Activated naive CD4-positive, alpha-beta T cell treated with anti-CD3 and anti-CD28 coated beads, Interleukin-2, amount 50 U/mL, for 72 hours (primary cell): Measurements from ENCODE around the gene UST. TPM values are rescaled to one million over a fixed set of nuclear protein-coding genes. Genes with fewer than 3 reads are reported as not detected.
A peak's percentile ranks its signal among the peaks of the same experiment; 100 is the strongest.

Experiments
- ATAC-seq, 2 donors: fragments of 150-1000 bp; cut with Tn5 transposase; 2 replicates each; pipeline ENCODE4 v1.10.0; 2021; ENCODE audit warnings: mild to moderate bottlenecking in 2 of 2, moderate library complexity in 2 of 2
- DNase-seq, 2 donors: peaks; one replicate each; pipeline ENCODE4 v3.0.0; 2021 to 2022; ENCODE audit warnings: low spot score in 2 of 2
- H3K27ac Mint-ChIP-seq, 2 donors: one replicate each; pipeline ENCODE4 v1.8.0; 2022; ENCODE audit warnings: mild to moderate bottlenecking in 2 of 2, mixed read lengths in 2 of 2
- H3K36me3 Mint-ChIP-seq, 2 donors: one replicate each; pipeline ENCODE4 v1.8.0; 2022; ENCODE audit warnings: mixed read lengths in 2 of 2
- H3K9me3 Mint-ChIP-seq, 2 donors: one replicate each; pipeline ENCODE4 v1.8.0; 2022; ENCODE audit warnings: mixed read lengths in 2 of 2
- total RNA-seq, 2 donors: library from RNA; stranded (reverse); gene quantifications; one replicate each; pipeline ENCODE4 v1.2.3, GENCODE V29; 2022

The UST gene
- total RNA-seq, 2 donors from 2014 or later: 0.46 to 0.49 TPM

GRCh38 chr6:149075616-149076354 is 329.0 kb downstream of the UST start:
- H3K9me3 Mint-ChIP-seq: peaks cover 0 to 15% of the 10 kb centered on the region in 2 donors
- DNase-seq: peak in 1 of 2 donors; percentile 27
- peaks cover 0 to 38% of the 10 kb centered on the region in 2 donors for H3K36me3 Mint-ChIP-seq
- ATAC-seq: peak; percentile 68 to 86
- peak overlapping the region; percentile 35 to 63 for H3K27ac Mint-ChIP-seq

- DNase-seq: no peak
- peak overlapping the region in 1 of 2 donors; percentile 44 for H3K27ac Mint-ChIP-seq
- H3K36me3 Mint-ChIP-seq: peaks cover 0 to 38% of the 10 kb centered on the region in 2 donors
- no peak for ATAC-seq
- H3K9me3 Mint-ChIP-seq: peaks cover 0 to 15% of the 10 kb centered on the region in 2 donors
Observed at GRCh38 chr6:149076355-149076734, 329.5 kb downstream of the UST start.

GRCh38 chr6:149077208-149077607 is 330.4 kb downstream of the UST start:
- peaks cover 0 to 31% of the 10 kb centered on the region in 2 donors for H3K36me3 Mint-ChIP-seq
- ATAC-seq (peak; percentile 63 to 75), DNase-seq (no peak)
- H3K27ac Mint-ChIP-seq: peak overlapping the region; percentile 16 to 97
- peaks cover 0 to 9% of the 10 kb centered on the region in 2 donors for H3K9me3 Mint-ChIP-seq

DNA sequence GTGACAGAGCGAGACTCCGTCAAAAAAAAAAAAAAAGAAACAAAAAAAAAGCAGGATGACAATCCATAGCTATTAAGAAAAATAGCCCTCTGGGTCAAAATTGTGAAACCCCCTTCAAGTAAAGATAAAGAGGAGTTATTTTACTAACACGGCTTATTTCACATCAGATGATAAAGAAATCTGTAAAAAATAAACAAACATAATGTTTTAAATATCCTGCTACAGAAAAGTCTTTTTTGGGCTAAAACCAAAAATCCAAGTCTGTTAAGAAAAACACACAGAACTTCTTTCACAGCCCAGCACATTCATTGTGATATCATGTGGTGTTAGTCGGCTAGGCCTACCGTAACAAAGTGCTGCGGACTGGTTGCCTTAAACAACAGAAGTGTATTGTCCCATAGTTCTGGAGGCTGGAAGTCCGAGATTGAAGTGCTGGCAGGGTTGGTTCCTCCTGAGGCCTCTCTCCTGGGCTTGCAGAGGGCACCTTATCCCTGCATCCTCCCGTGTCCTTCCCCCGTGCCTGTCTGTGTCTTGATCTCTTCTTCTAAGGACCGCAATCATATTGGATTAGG is 331.5 kb downstream of the UST start:
- H3K27ac Mint-ChIP-seq: no peak overlapping the region

DNA sequence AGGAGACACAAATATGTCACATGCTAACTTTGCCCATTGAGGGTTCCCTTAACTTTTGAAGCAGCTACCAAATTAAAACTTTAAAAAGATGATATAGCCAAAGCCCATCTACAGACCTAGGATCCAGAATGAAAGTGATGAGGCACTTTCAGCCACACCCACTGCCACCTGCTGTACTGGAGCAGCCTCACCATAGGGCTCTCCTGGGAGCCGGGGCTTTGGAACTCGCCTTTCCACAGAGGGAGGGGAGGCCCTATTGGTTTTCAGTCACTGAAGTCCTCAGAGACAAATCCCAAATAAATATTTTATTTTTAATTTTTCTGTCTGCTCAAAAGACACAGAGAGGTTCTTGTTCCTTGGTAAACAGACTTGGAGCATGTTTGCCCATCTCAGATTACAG is 332.6 kb downstream of the UST start:
- no peak for DNase-seq
- ATAC-seq: no peak
- peak overlapping the region in 1 of 2 donors; percentile 12 for H3K27ac Mint-ChIP-seq
- H3K9me3 Mint-ChIP-seq: peaks cover 0 to 6% of the 10 kb centered on the region in 2 donors
- H3K36me3 Mint-ChIP-seq: peaks cover 0 to 18% of the 10 kb centered on the region in 2 donors

More for the DNA sequence above, 331.5 kb downstream of the UST start:
- ATAC-seq (no peak), DNase-seq (no peak)
- Mint-ChIP-seq H3K36me3 (peaks cover 0 to 30% of the 10 kb centered on the region in 2 donors), H3K9me3 (peaks cover 0 to 9% of the 10 kb centered on the region in 2 donors)

DNA sequence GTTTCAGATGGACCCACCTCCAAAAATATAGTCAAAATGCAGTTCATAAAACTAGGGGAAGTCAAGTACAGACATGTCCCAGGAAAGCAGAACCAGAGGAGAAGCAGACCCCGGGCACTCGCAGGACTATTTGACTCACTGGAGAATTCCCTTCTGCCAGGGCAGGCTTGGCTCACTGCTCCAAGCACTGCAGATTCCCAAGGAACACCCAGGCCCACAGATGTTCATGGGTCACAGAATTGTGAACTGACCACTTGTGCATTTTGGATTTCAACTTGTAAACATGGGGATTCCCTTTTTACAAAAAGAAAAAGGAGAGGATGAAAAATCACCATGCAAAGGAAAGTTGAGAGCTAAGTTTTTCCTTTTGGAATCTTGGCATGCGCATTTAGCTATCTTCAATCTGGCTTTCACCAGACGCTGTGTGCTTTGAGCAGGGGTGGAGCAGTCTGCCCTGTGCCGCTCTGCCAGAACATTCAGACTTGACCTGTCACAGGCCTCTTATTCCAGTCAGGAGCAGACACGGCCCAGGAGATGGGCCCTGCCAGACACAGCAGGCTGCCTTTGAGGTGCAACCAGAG is 333.2 kb downstream of the UST start:
- Mint-ChIP-seq H3K9me3 (peaks cover 0 to 6% of the 10 kb centered on the region in 2 donors), H3K36me3 (peaks cover 0 to 13% of the 10 kb centered on the region in 2 donors), H3K27ac (no peak overlapping the region)
- DNase-seq: no peak
- no peak for ATAC-seq

GRCh38 chr6:149080511-149080910 is 333.7 kb downstream of the UST start:
- no peak for ATAC-seq
- Mint-ChIP-seq H3K27ac (no peak overlapping the region), H3K36me3 (peaks cover 0 to 10% of the 10 kb centered on the region in 2 donors), H3K9me3 (peaks cover 0 to 6% of the 10 kb centered on the region in 2 donors)
- DNase-seq: no peak

GRCh38 chr6:149081281-149081680 is 334.5 kb downstream of the UST start:
- H3K27ac Mint-ChIP-seq: no peak overlapping the region
- DNase-seq: no peak
- peaks cover 0 to 6% of the 10 kb centered on the region in 2 donors for H3K9me3 Mint-ChIP-seq
- peaks cover 0 to 10% of the 10 kb centered on the region in 2 donors for H3K36me3 Mint-ChIP-seq
- no peak for ATAC-seq

DNA sequence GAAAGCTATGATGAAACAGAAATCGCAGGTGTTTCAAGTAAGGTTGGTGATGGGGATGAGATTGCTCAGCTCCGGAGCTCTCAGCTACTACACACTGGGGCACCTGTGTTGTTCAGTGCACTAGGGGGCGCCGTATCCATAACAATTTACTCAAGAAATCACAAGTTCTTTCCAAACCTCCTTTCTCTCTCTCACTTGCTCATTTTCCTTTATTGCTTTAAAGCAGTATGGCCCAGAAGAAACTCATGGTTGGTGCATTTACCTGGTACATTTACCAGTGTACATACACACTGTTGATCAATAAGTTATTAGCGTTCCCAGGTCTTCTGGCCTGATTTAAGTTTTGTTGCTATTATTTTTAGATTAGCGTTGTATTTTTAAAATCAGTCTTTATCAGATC is 335.5 kb downstream of the UST start:
- H3K9me3 Mint-ChIP-seq: peaks cover 0 to 6% of the 10 kb centered on the region in 2 donors
- peaks cover 0 to 10% of the 10 kb centered on the region in 2 donors for H3K36me3 Mint-ChIP-seq
- peak overlapping the region in 1 of 2 donors; percentile 18 for H3K27ac Mint-ChIP-seq
- ATAC-seq: peak; percentile 67 to 90
- peak; percentile 66 to 84 for DNase-seq

- ATAC-seq (no peak), DNase-seq (no peak)
- H3K27ac Mint-ChIP-seq: peak overlapping the region in 1 of 2 donors; percentile 69
- peaks cover 0 to 13% of the 10 kb centered on the region in 2 donors for H3K36me3 Mint-ChIP-seq
- H3K9me3 Mint-ChIP-seq: peaks cover 0 to under 1% of the 10 kb centered on the region in 2 donors
Observed at GRCh38 chr6:149084026-149084425, 337.2 kb downstream of the UST start.

DNA sequence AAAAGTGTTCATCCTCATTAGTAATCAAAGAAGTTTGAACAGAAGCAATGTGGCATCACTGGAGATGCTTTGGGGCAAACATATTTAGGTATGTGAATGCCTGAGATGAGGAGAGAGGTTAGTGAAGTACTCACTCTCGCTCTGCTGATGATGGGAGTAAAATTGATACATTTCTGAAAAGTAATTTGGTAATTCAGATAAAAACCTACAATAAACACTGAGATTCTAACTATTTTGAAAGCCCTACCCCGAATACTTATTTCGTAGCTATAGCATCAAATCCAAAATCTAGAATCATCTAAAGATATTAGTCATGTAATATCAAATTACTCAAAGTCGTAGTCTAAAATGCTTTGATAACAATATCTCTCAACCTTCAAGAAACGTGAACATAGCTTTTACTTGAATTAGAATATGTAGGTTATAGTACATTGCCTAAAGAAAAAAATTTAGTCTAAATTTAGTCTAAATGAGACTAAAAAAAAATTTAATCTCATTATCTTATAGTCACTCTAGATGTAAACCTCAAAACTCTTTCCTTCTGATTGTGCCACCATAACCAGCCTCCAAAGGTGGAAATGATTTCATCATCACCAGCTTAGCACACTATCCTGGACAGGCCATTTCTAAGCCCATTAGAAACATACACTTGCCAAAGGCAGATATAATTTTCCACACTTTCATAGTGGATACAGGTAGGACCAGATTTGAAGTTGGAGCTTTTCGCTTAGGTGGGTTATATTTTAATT is 338.2 kb downstream of the UST start:
- ATAC-seq (peak; percentile 50 to 83), DNase-seq (no peak)

DNA sequence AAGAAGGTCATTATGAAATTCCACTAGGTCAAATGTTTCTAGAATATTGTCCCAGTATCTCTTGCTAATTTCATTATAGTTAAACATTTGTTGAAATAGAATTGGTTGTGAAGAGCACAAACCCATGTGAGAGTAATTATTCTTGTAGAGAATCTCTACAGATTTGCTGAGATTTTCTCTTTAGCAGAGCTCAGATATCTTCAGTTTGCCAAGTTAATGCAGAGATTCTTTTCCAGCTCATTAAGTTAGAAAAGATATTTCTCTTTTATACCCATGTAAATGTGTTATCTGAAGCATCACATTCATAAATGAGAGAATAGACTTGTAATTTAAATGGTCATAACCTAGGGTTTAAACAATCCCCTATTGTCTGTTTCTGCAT is 338.7 kb downstream of the UST start:
- Mint-ChIP-seq H3K36me3 (peaks cover 0 to 11% of the 10 kb centered on the region in 2 donors), H3K9me3 (no peaks in the 10 kb centered on the region), H3K27ac (peak overlapping the region in 1 of 2 donors; percentile 69)
- DNase-seq (no peak), ATAC-seq (no peak)

More for the DNA sequence above, 338.2 kb downstream of the UST start:
- H3K9me3 Mint-ChIP-seq: no peaks in the 10 kb centered on the region
- peak overlapping the region in 1 of 2 donors; percentile 69 for H3K27ac Mint-ChIP-seq
- peaks cover 0 to 11% of the 10 kb centered on the region in 2 donors for H3K36me3 Mint-ChIP-seq

DNA sequence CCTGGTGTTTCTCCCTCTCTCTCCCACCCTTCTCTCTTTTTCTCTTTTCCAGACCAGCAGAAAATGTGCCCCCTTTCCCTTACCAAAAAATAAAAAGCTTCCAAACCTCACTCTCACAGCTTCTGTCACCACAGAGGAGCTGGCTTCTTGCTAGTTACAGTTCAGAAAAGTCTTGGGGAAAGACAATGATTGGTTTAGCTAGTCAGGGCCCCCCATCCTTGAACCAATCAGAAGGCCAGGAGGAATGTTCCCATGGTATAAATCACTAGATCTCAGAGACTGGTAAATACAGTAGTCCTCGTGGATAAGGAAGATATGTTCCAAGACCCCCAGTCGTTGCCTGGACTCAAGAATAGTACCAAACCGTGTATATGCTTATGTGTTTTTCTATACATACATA is 339.5 kb downstream of the UST start:
- Mint-ChIP-seq H3K9me3 (no peaks in the 10 kb centered on the region), H3K27ac (no peak overlapping the region), H3K36me3 (peaks cover 0 to 11% of the 10 kb centered on the region in 2 donors)
- DNase-seq (no peak), ATAC-seq (no peak)

GRCh38 chr6:149087898-149088297 is 341.1 kb downstream of the UST start:
- no peak overlapping the region for H3K27ac Mint-ChIP-seq
- H3K9me3 Mint-ChIP-seq: no peaks in the 10 kb centered on the region
- DNase-seq (no peak), ATAC-seq (no peak)
- peaks cover 0 to 11% of the 10 kb centered on the region in 2 donors for H3K36me3 Mint-ChIP-seq

- no peaks in the 10 kb centered on the region for H3K9me3 Mint-ChIP-seq
- H3K27ac Mint-ChIP-seq: no peak overlapping the region
- DNase-seq: no peak
- no peak for ATAC-seq
- H3K36me3 Mint-ChIP-seq: peaks cover 0 to 14% of the 10 kb centered on the region in 2 donors
Observed at GRCh38 chr6:149088361-149088760, 341.5 kb downstream of the UST start.

GRCh38 chr6:149089510-149089909 is 342.7 kb downstream of the UST start:
- Mint-ChIP-seq H3K27ac (no peak overlapping the region), H3K36me3 (peaks cover 0 to 18% of the 10 kb centered on the region in 2 donors), H3K9me3 (no peaks in the 10 kb centered on the region)
- DNase-seq (no peak), ATAC-seq (no peak)
